SU-DHL-6 (cell line): ENCODE results near the gene KRTAP5-3.

Source experiments
- H2AFZ ChIP-seq: fragments of 200-600 bp; sonication (generic); 2 replicates; pipeline ENCODE4 v1.6.1; 2014; ENCODE audit warnings: low read depth, mild to moderate bottlenecking, moderate library complexity, mixed read lengths, antibody characterized with exemption, low read length; ENCODE audit not compliant: severe bottlenecking
- H3F3A ChIP-seq: fragments of 200-600 bp; shearing (Covaris generic); 2 replicates; pipeline ENCODE4 v1.6.0; 2016; ENCODE audit warnings: antibody characterized with exemption, mild to moderate bottlenecking; ENCODE audit not compliant: insufficient read depth
- H3K27ac ChIP-seq: fragments of 200-600 bp; sonication (generic); 2 replicates; pipeline ENCODE4 v1.5.1; 2016; ENCODE audit warnings: low read depth, mild to moderate bottlenecking, low read length, moderate library complexity, mixed read lengths
- H3K27me3 ChIP-seq: fragments of 200-600 bp; sonication (generic), shearing (Covaris generic); 2 replicates; pipeline ENCODE4 v1.6.0; 2014; ENCODE audit warnings: mild to moderate bottlenecking, low read length
- H3K36me3 ChIP-seq: fragments of 200-600 bp; sonication (generic); 2 replicates; pipeline ENCODE4 v1.6.1; 2014; ENCODE audit warnings: mild to moderate bottlenecking, low read length, mixed read lengths
- H3K4me2 ChIP-seq: fragments of 300-600, 200-600 bp; shearing (Covaris generic), sonication (generic); 2 replicates; pipeline ENCODE4 v1.6.0; 2014; ENCODE audit warnings: low read length, low read depth, mild to moderate bottlenecking; ENCODE audit not compliant: poor library complexity, severe bottlenecking
- H3K4me3 ChIP-seq: fragments of 200-600 bp; sonication (generic); 2 replicates; pipeline ENCODE4 v1.5.1; 2014; ENCODE audit warnings: antibody characterized with exemption, low read length, mild to moderate bottlenecking, mixed read lengths; ENCODE audit not compliant: insufficient read depth, poor library complexity, severe bottlenecking
- H3K79me2 ChIP-seq: fragments of 200-600 bp; sonication (generic); 2 replicates; pipeline ENCODE4 v1.6.1; 2014; ENCODE audit warnings: mild to moderate bottlenecking, low read length, moderate library complexity; ENCODE audit not compliant: insufficient read depth
- H3K9ac ChIP-seq: fragments of 200-600 bp; sonication (generic); 2 replicates; pipeline ENCODE4 v1.7.0; 2014; ENCODE audit warnings: mild to moderate bottlenecking, low read length
- H3K9me2 ChIP-seq: fragments of 200-600 bp; sonication (generic); replicated peaks from 2 replicates; pipeline ENCODE4 v1.6.1; 2014; ENCODE audit warnings: low read length; ENCODE audit not compliant: insufficient read depth
- H3K9me3 ChIP-seq: fragments of 200-600 bp; sonication (generic); 2 replicates; pipeline ENCODE4 v1.6.1; 2014; ENCODE audit warnings: low read length, mixed read lengths; ENCODE audit not compliant: insufficient read depth
- H4K20me1 ChIP-seq: fragments of 200-600 bp; sonication (generic); 2 replicates; pipeline ENCODE4 v1.6.1; 2014; ENCODE audit warnings: low read depth, mild to moderate bottlenecking, antibody characterized with exemption, low read length, moderate library complexity, mixed read lengths
- CTCF ChIP-seq: fragments of 200-600 bp; sonication (generic); IDR thresholded peaks from one replicate; pipeline ENCODE4 v1.5.1; 2017; ENCODE audit warnings: antibody characterized with exemption, mild to moderate bottlenecking, low read length, moderate library complexity; ENCODE audit not compliant: insufficient read depth, poor library complexity, severe bottlenecking
- EZH2phosphoT487 ChIP-seq: fragments of 200-600 bp; sonication (generic), shearing (Covaris generic); conservative IDR thresholded peaks from 2 replicates; pipeline ENCODE4 v1.6.1; 2018; ENCODE audit warnings: mild to moderate bottlenecking, antibody characterized with exemption, low read length, moderate library complexity, mixed read lengths

The KRTAP5-3 gene

DNA sequence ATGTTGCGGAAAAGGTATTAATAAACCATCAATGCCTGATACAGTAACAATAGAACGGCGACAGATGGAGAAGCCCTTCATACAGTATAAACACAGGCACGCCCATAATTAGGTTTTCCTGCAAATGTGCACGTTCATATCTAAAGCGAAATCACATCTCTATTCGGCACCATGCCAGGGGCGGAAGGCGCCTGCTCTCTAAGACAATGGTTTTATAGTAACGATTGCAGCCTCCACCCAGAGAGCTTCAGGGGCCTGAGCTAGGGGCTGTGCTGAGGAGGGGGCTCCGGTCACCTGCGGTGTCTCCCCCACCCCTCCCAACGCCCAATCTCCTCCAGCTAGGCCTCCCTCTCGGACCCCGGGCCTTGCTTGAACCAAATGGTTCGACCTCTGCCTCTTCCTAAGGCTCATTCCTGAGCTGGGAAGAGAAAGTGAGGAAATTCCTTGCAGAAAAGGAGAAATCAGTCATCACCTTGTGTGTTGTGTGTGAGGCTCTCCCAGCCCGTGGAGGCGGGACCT is 30.9 kb upstream of the KRTAP5-3 start:
- H3K4me3 ChIP-seq = no peak overlapping the region
- no peak overlapping the region for H3K4me2 ChIP-seq
- H3K27ac ChIP-seq = no peak overlapping the region
- H3K79me2 ChIP-seq = no peaks in the 10 kb centered on the region
- H3K9me2 ChIP-seq = no peaks in the 10 kb centered on the region
- H3K27me3 ChIP-seq = no peaks in the 10 kb centered on the region
- H2AFZ ChIP-seq = no peak overlapping the region
- no peak overlapping the region for H3K9ac ChIP-seq
- no peaks in the 10 kb centered on the region for H4K20me1 ChIP-seq
- H3K36me3 ChIP-seq = no peaks in the 10 kb centered on the region
- no peaks in the 10 kb centered on the region for H3F3A ChIP-seq
- no peaks in the 10 kb centered on the region for H3K9me3 ChIP-seq
- no peak for TF ChIP-seq CTCF
- TF ChIP-seq EZH2phosphoT487 = no peak

- Histone ChIP-seq H3K9me2 (no peaks in the 10 kb centered on the region), H3F3A (no peaks in the 10 kb centered on the region), H3K27me3 (no peaks in the 10 kb centered on the region), H3K9ac (no peak overlapping the region), H3K4me3 (no peak overlapping the region), H3K4me2 (no peak overlapping the region), H3K36me3 (no peaks in the 10 kb centered on the region), H3K9me3 (no peaks in the 10 kb centered on the region), H3K79me2 (no peaks in the 10 kb centered on the region), H3K27ac (no peak overlapping the region), H4K20me1 (no peaks in the 10 kb centered on the region), H2AFZ (no peak overlapping the region)
- TF ChIP-seq CTCF = no peak
Observed at GRCh38 chr11:1638344-1638743, 30.1 kb upstream of the KRTAP5-3 start.

- Histone ChIP-seq H4K20me1 (no peaks in the 10 kb centered on the region), H3K27ac (no peak overlapping the region), H3K4me3 (no peak overlapping the region), H3K27me3 (no peaks in the 10 kb centered on the region), H2AFZ (no peak overlapping the region), H3K9ac (no peak overlapping the region), H3K79me2 (no peaks in the 10 kb centered on the region), H3K36me3 (no peaks in the 10 kb centered on the region), H3F3A (no peaks in the 10 kb centered on the region), H3K9me2 (no peaks in the 10 kb centered on the region), H3K9me3 (no peaks in the 10 kb centered on the region), H3K4me2 (no peak overlapping the region)
- TF ChIP-seq EZH2phosphoT487 = no peak
- no peak for TF ChIP-seq CTCF
Observed at GRCh38 chr11:1637628-1638027, 29.4 kb upstream of the KRTAP5-3 start.
